Thoracic aorta endothelial cell (primary cell): Measurements from ENCODE around the gene PRSS33. TPM values are rescaled to one million over a fixed set of nuclear protein-coding genes. Genes with fewer than 3 reads are reported as not detected.
A peak's percentile ranks its signal among the peaks of the same experiment; 100 is the strongest.

Experiments used
- small RNA-seq: library from RNA; depleted of rRNA; stranded (forward); fragments of <200 nt; gene quantifications from one replicate; pipeline ENCODE3, GENCODE V24; 2012
- total RNA-seq: library from RNA; depleted of rRNA; stranded (reverse); fragments of >200 nt; gene quantifications from 2 replicates; pipeline ENCODE4 v1.2.3, GENCODE V29; 2012

PRSS33 gene
- total RNA-seq, result not detected in 2 replicates

GRCh38 chr16:2787406-2787805, at the start of gene PRSS33:
PRSS33 (minus strand) TSS chr16:2787560; CDS start chr16:2786547, 1,013 bp downstream.

GRCh38 chr16:2829501-2830354, 42.4 kb upstream of the PRSS33 start, which contains the start of gene ZG16B:
ZG16B (plus strand) TSS chr16:2830303; CDS start chr16:2830442, 139 bp downstream.

GRCh38 chr16:2816751-2817339, 29.5 kb upstream of the PRSS33 start, which contains the start of gene PRSS21:
PRSS21 (plus strand) TSS chr16:2817237; CDS start chr16:2817269, 32 bp downstream.

GRCh38 chr16:2777231-2777902, 10.0 kb downstream of the PRSS33 start, which contains the start of gene ELOB:
ELOB (minus strand) TSS chr16:2777280; CDS start chr16:2777239, 41 bp downstream.

GRCh38 chr16:2752035-2752849, 35.1 kb downstream of the PRSS33 start, which contains the start of gene SRRM2:
SRRM2 (plus strand) TSS chr16:2752638; CDS start chr16:2756365, 3,727 bp downstream.

Small RNAs within 50 kb of the gene (small RNA-seq; reads per million reads assigned to genes)
- gene SNORA3C, result 2.8 reads per million, percentile 62 among the genes with 10 or more reads in this experiment

Other genes starting within 250 kb of the PRSS33 start
- 27.4 and 29.2 TPM in 2 replicates for gene PDPK1, start 249.5 kb downstream of the PRSS33 start, total RNA-seq
- 25.2 and 27.1 TPM in 2 replicates for gene KCTD5, start 105.0 kb downstream of the PRSS33 start, total RNA-seq
- 0.22 and 0.53 TPM in 2 replicates for gene PRSS27, start 67.3 kb downstream of the PRSS33 start, total RNA-seq
- gene SRRM2, start 34.9 kb downstream of the PRSS33 start, total RNA-seq, result 153 and 155 TPM in 2 replicates
- 129 and 133 TPM in 2 replicates for gene ELOB, start 10.3 kb downstream of the PRSS33 start, total RNA-seq
- not detected in 2 replicates for gene PRSS41, start 10.9 kb upstream of the PRSS33 start, total RNA-seq
- gene PRSS21, start 29.7 kb upstream of the PRSS33 start, total RNA-seq, result 1.8 TPM in 1 of 2 replicates, not detected in the other
- not detected in 2 replicates for gene ZG16B, start 42.7 kb upstream of the PRSS33 start, total RNA-seq
- gene PRSS22, start 70.6 kb upstream of the PRSS33 start, total RNA-seq, result not detected in 2 replicates
- 25.1 and 34.0 TPM in 2 replicates for gene FLYWCH2, start 95.7 kb upstream of the PRSS33 start, total RNA-seq
- 27.5 and 35.5 TPM in 2 replicates for gene FLYWCH1, start 124.4 kb upstream of the PRSS33 start, total RNA-seq
- not detected in 2 replicates for gene KREMEN2, start 176.7 kb upstream of the PRSS33 start, total RNA-seq
- 10.9 and 18.4 TPM in 2 replicates for gene PAQR4, start 181.8 kb upstream of the PRSS33 start, total RNA-seq
- 15.2 and 27.6 TPM in 2 replicates for gene PKMYT1, start 192.9 kb upstream of the PRSS33 start, total RNA-seq
- not detected in 2 replicates for gene CLDN9, start 225.4 kb upstream of the PRSS33 start, total RNA-seq
- gene CLDN6, start 230.6 kb upstream of the PRSS33 start, total RNA-seq, result not detected in 2 replicates
- gene TNFRSF12A, start 232.8 kb upstream of the PRSS33 start, total RNA-seq, result 62.6 and 76.2 TPM in 2 replicates
- gene HCFC1R1, start 236.4 kb upstream of the PRSS33 start, total RNA-seq, result 7.4 and 9.3 TPM in 2 replicates
- 19.1 and 27.9 TPM in 2 replicates for gene THOC6, start 236.5 kb upstream of the PRSS33 start, total RNA-seq
- not detected in 2 replicates for gene BICDL2, start 249.4 kb upstream of the PRSS33 start, total RNA-seq